ENCODE data around the gene SLC35F1.
"Not testable (repeated sequence)": the region's sequence is repeated elsewhere in the genome, so short reads cannot be mapped to it uniquely, and the experiment has no call there.

The SLC35F1 gene

GRCh38 chr6:117928833-117929232, 21.8 kb downstream of the SLC35F1 start:
- DNase-seq: no peak

- DNase-seq: no peak
These were observed 22.4 kb downstream of the SLC35F1 start for GRCh38 chr6:117929501-117929900.

- DNase-seq: no peak
These were observed 23.6 kb downstream of the SLC35F1 start for GRCh38 chr6:117930645-117931044.

- no peak for DNase-seq
These were observed 24.9 kb downstream of the SLC35F1 start for GRCh38 chr6:117932001-117932400.

GRCh38 chr6:117932676-117933075, 25.6 kb downstream of the SLC35F1 start:
- no peak for DNase-seq

- DNase-seq: no peak
These were observed 26.4 kb downstream of the SLC35F1 start for GRCh38 chr6:117933471-117933870.

GRCh38 chr6:117938311-117938995, 31.4 kb downstream of the SLC35F1 start:
- DNase-seq: no peak

- DNase-seq: no peak
These were observed 40.2 kb downstream of the SLC35F1 start for GRCh38 chr6:117947234-117947633.

- no peak for DNase-seq
These were observed 44.7 kb downstream of the SLC35F1 start for GRCh38 chr6:117951783-117952182.

GRCh38 chr6:117955684-117956256, 48.7 kb downstream of the SLC35F1 start:
- DNase-seq: no peak

GRCh38 chr6:117956386-117956785, 49.3 kb downstream of the SLC35F1 start:
- no peak for DNase-seq

GRCh38 chr6:117958536-117958935, 51.5 kb downstream of the SLC35F1 start:
- no peak for DNase-seq

GRCh38 chr6:117960877-117961276, 53.8 kb downstream of the SLC35F1 start:
- DNase-seq: no peak

- DNase-seq: no peak
These were observed 54.2 kb downstream of the SLC35F1 start for GRCh38 chr6:117961301-117961700.

- not testable (repeated sequence) for DNase-seq
These were observed 58.7 kb downstream of the SLC35F1 start for GRCh38 chr6:117965763-117966162.

- no peak for DNase-seq
These were observed 64.6 kb downstream of the SLC35F1 start for GRCh38 chr6:117971637-117972036.

GRCh38 chr6:117974914-117975627, 68.0 kb downstream of the SLC35F1 start:
- DNase-seq: no peak

GRCh38 chr6:117976030-117976651, 69.1 kb downstream of the SLC35F1 start:
- no peak for DNase-seq

- no peak for DNase-seq
These were observed 78.9 kb downstream of the SLC35F1 start for GRCh38 chr6:117985916-117986315.

GRCh38 chr6:117986396-117986795, 79.3 kb downstream of the SLC35F1 start:
- DNase-seq: no peak

- DNase-seq: no peak
These were observed 82.0 kb downstream of the SLC35F1 start for GRCh38 chr6:117989086-117989485.

GRCh38 chr6:117990151-117990550, 83.1 kb downstream of the SLC35F1 start:
- no peak for DNase-seq

GRCh38 chr6:117992856-117993255, 85.8 kb downstream of the SLC35F1 start:
- no peak for DNase-seq

GRCh38 chr6:118012944-118013343, 105.9 kb downstream of the SLC35F1 start:
- no peak for DNase-seq
